Endothelial cell of umbilical vein (primary cell): ENCODE measurements around the gene SPO11. TPM values are rescaled to one million over a fixed set of nuclear protein-coding genes. Genes with fewer than 3 reads are reported as not detected.
A peak's percentile ranks its signal among the peaks of the same experiment; 100 is the strongest.

ENCODE experiments used
- BruUV-seq: library from RNA; stranded (reverse); fragments of 400-500 nt; replicated peaks from 2 replicates; lab custom pipeline; 2021; lab: Mats Ljungman, UMichigan
- CTCF ChIA-PET: fragments of 300-600, 350-600 bp; sonication (Branson Sonifier 250); formaldehyde crosslinking; loops from one replicate; lab custom pipeline; 2021; ENCODE audit warnings: antibody characterized with exemption, inconsistent platforms; lab: Charles Lee
- POLR2A ChIA-PET: fragments of 300-600, 350-600 bp; sonication (Branson Sonifier 250); formaldehyde crosslinking; loops from one replicate; lab custom pipeline; 2021; ENCODE audit warnings: antibody characterized with exemption, inconsistent platforms; lab: Charles Lee
- DNase-seq: peaks from one replicate; pipeline ENCODE4 v3.0.0-alpha.2; 2011; ENCODE audit warnings: low read depth, low spot score
- FAIRE-seq: peaks from 2 replicates; lab custom pipeline; 2011; peaks lifted over from hg19 to GRCh38; lab: Jason Lieb, UNC
- H2AFZ ChIP-seq: 2 replicates; pipeline ENCODE4 v1.6.0; 2012; ENCODE audit warnings: low read depth, low read length, control low read depth, inconsistent platforms
- H3K27ac ChIP-seq: 2 replicates; pipeline ENCODE4 v1.5.1; 2011; ENCODE audit warnings: low read depth, mild to moderate bottlenecking, control low read depth, low read length, moderate library complexity; ENCODE audit not compliant: insufficient read depth
- H3K27me3 ChIP-seq, 2 experiments: 2 replicates each; pipeline versions ENCODE4 v1.6.0 to v1.6.1; 2011; ENCODE audit warnings: low read length in 2 of 2, mixed read lengths in 1 of 2; ENCODE audit not compliant: control insufficient read depth in 2 of 2, insufficient read depth in 2 of 2
- H3K36me3 ChIP-seq, 2 experiments: 2 replicates in 1 of 2; 3 replicates in 1 of 2; pipeline ENCODE4 v1.5.1; 2011; ENCODE audit warnings: low read length in 2 of 2, mild to moderate bottlenecking in 1 of 2, moderate library complexity in 1 of 2; ENCODE audit not compliant: control insufficient read depth in 2 of 2, insufficient read depth in 2 of 2; ENCODE audit errors: extremely low read depth in 1 of 2
- H3K4me1 ChIP-seq: 3 replicates; pipeline ENCODE4 v1.5.1; 2011; ENCODE audit warnings: mild to moderate bottlenecking, low read length; ENCODE audit not compliant: control insufficient read depth, insufficient read depth; ENCODE audit errors: extremely low read depth
- H3K4me2 ChIP-seq: 2 replicates; pipeline ENCODE4 v1.6.1; 2011; ENCODE audit warnings: low read length, control low read depth, mixed read lengths; ENCODE audit not compliant: insufficient read depth
- H3K4me3 ChIP-seq, 3 experiments: fragments of 200-600 bp in 1 of 3; sonication (generic), shearing (Covaris generic) in 1 of 3; replicated peaks in 1 of 3; 2 replicates each; pipeline ENCODE4 v1.5.1; 2011 to 2016; ENCODE audit warnings: control low read depth in 3 of 3, low read length in 3 of 3, mild to moderate bottlenecking in 2 of 3, inconsistent platforms in 1 of 3, low read depth in 1 of 3, moderate library complexity in 1 of 3; ENCODE audit not compliant: insufficient read depth in 1 of 3
- H3K79me2 ChIP-seq: 2 replicates; pipeline ENCODE4 v1.6.0; 2012; ENCODE audit warnings: low read length, inconsistent platforms; ENCODE audit not compliant: control insufficient read depth, insufficient read depth
- H3K9ac ChIP-seq: replicated peaks from 2 replicates; pipeline ENCODE3; 2011; ENCODE audit warnings: low read length, control low read depth; ENCODE audit not compliant: insufficient read depth; ENCODE audit errors: extremely low read depth
- H3K9me1 ChIP-seq: replicated peaks from 3 replicates; pipeline ENCODE4 v1.6.0; 2011; ENCODE audit warnings: mild to moderate bottlenecking, low read length; ENCODE audit not compliant: control insufficient read depth, insufficient read depth; ENCODE audit errors: extremely low read depth
- H3K9me3 ChIP-seq: replicated peaks from 2 replicates; pipeline ENCODE4 v1.5.1; 2012; ENCODE audit warnings: low read length, inconsistent platforms; ENCODE audit not compliant: control insufficient read depth, insufficient read depth
- H4K20me1 ChIP-seq: replicated peaks from 2 replicates; pipeline ENCODE3; 2011; ENCODE audit warnings: mild to moderate bottlenecking, low read length; ENCODE audit not compliant: control insufficient read depth, insufficient read depth; ENCODE audit errors: extremely low read depth
- EZH2 ChIP-seq: IDR thresholded peaks from 2 replicates; pipeline ENCODE4 v1.6.1; 2012; ENCODE audit warnings: borderline replicate concordance, low read depth, mild to moderate bottlenecking, moderate library complexity, low read length, inconsistent platforms; ENCODE audit not compliant: severe bottlenecking
- FOS ChIP-seq: IDR thresholded peaks from 2 replicates; pipeline ENCODE4 v1.6.1; 2011; ENCODE audit warnings: mild to moderate bottlenecking, low read length, moderate library complexity, borderline replicate concordance; ENCODE audit not compliant: insufficient read depth
- GATA2 ChIP-seq: IDR thresholded peaks from 2 replicates; pipeline ENCODE4 v1.7.0; 2011; ENCODE audit warnings: low read depth, mild to moderate bottlenecking, moderate library complexity, mixed read lengths, low read length; ENCODE audit not compliant: insufficient read length, insufficient read depth
- JUN ChIP-seq: IDR thresholded peaks from 2 replicates; pipeline ENCODE4 v1.6.1; 2011; ENCODE audit warnings: borderline replicate concordance, low read depth; ENCODE audit not compliant: insufficient read length, insufficient read depth
- MAX ChIP-seq: IDR thresholded peaks from 2 replicates; pipeline ENCODE4 v1.6.1; 2011; ENCODE audit not compliant: insufficient read depth, insufficient read length
- MYC ChIP-seq: IDR thresholded peaks from one replicate; pipeline ENCODE4 v1.6.1; 2011; ENCODE audit warnings: mild to moderate bottlenecking, low read depth, low read length
- POLR2A ChIP-seq: IDR thresholded peaks from 2 replicates; pipeline ENCODE4 v1.6.1; 2012; ENCODE audit warnings: low read depth, mild to moderate bottlenecking, control low read depth, low read length
- POLR2AphosphoS5 ChIP-seq: IDR thresholded peaks from 2 replicates; pipeline ENCODE4 v1.6.1; 2012; ENCODE audit warnings: low read depth, mild to moderate bottlenecking, control low read depth, low read length, moderate library complexity; ENCODE audit not compliant: insufficient read depth
- dilution Hi-C: fragments of 300-500 bp; cut with MboI; formaldehyde crosslinking; loops from one replicate; pipeline ENCODE4 v1.15.0; 2019; ENCODE audit warnings: low sequenced_read_pairs; ENCODE audit not compliant: extremely low pct_ligation_motif_present
- intact Hi-C: fragments of 100-400 bp; cut with micrococcal nuclease; formaldehyde crosslinking; loops from one replicate; pipeline ENCODE4 v1.10.0; 2022
- polyA plus RNA-seq, 4 experiments: library from polyadenylated mRNA; depleted of rRNA in 3 of 4; stranded (reverse) in 3 of 4; unstranded in 1 of 4; fragments of >200 nt; gene quantifications; 2 replicates each; pipeline versions ENCODE4 v1.2.1 to v1.2.3, GENCODE V29; 2011 to 2012; ENCODE audit warnings: missing spikeins in 1 of 4
- total RNA-seq: library from RNA; stranded (reverse); gene quantifications from 2 replicates; pipeline ENCODE4 v1.2.3, GENCODE V29; 2021
- TF ChIP-seq, protein P1 (sequence below), 2 donors: IDR thresholded peaks; 1 replicate in 1 of 2; 2 replicates in 1 of 2; pipeline ENCODE4 v1.5.1; 2011; ENCODE audit warnings: low read length in 2 of 2, mild to moderate bottlenecking in 2 of 2, moderate library complexity in 2 of 2, control low read depth in 1 of 2, inconsistent platforms in 1 of 2, low read depth in 1 of 2; ENCODE audit not compliant: insufficient read depth in 1 of 2; ENCODE audit errors: extremely low read depth in 1 of 2

Gene SPO11
- total and polyA plus RNA-seq, 2 donors (not counting 3 experiments of a cell fraction or from before 2014, with no cell fraction given) = not detected

- TF ChIP-seq FOS (no peak), MAX (no peak), POLR2AphosphoS5 (no peak), POLR2A (no peak), JUN (no peak), MYC (no peak), GATA2 (no peak), EZH2 (no peak)
- TF ChIP-seq, protein P1, sequence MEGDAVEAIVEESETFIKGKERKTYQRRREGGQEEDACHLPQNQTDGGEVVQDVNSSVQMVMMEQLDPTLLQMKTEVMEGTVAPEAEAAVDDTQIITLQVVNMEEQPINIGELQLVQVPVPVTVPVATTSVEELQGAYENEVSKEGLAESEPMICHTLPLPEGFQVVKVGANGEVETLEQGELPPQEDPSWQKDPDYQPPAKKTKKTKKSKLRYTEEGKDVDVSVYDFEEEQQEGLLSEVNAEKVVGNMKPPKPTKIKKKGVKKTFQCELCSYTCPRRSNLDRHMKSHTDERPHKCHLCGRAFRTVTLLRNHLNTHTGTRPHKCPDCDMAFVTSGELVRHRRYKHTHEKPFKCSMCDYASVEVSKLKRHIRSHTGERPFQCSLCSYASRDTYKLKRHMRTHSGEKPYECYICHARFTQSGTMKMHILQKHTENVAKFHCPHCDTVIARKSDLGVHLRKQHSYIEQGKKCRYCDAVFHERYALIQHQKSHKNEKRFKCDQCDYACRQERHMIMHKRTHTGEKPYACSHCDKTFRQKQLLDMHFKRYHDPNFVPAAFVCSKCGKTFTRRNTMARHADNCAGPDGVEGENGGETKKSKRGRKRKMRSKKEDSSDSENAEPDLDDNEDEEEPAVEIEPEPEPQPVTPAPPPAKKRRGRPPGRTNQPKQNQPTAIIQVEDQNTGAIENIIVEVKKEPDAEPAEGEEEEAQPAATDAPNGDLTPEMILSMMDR (IDR thresholded peaks at IDR 0.05; ENCODE audit: extremely low read depth in 1 of 2, insufficient read depth in 1 of 2, low read depth in 1 of 2, low read length in 2 of 2) = no peak
- CTCF ChIA-PET = interaction anchor here (1.3 to 1.7 kb wide), 4 partner anchors 10 to 104 kb away, joined by 3 to 9 read pairs (median 6); no protein-coding TSS in a partner anchor
- Histone ChIP-seq H3K36me3 (peaks cover 0 to 12% of the 10 kb centered on the region in 2 experiments), H3K9me3 (no peaks in the 10 kb centered on the region), H3K4me3 (peak overlapping the region; percentile 65 to 84 (median 69)), H2AFZ (peak overlapping the region; percentile 66), H3K27me3 (no peaks in the 10 kb centered on the region), H3K4me2 (peak overlapping the region; percentile 82), H3K27ac (peak overlapping the region; percentile 16), H3K9ac (peak overlapping the region; percentile 59), H3K4me1 (peaks cover 24% of the 10 kb centered on the region), H3K79me2 (peaks cover 15% of the 10 kb centered on the region), H3K9me1 (no peaks in the 10 kb centered on the region), H4K20me1 (no peaks in the 10 kb centered on the region)
- intact Hi-C loops = loop anchor here (10.0 kb wide), 1 partner anchor 1013 kb away; no protein-coding TSS in a partner anchor
- POLR2A ChIA-PET = no interaction called here
- no peak for FAIRE-seq
- no TSS peak for BruUV-seq
- dilution Hi-C loops = no loop called here
- DNase-seq = no peak
Observed at GRCh38 chr20:57391439-57392301, 62.1 kb downstream of the SPO11 start.
